ENCODE results near the gene ANTXR1. TPM values are rescaled to one million over a fixed set of nuclear protein-coding genes. Genes with fewer than 3 reads are reported as not detected.

ANTXR1 gene
- total RNA-seq, 1 donor from 2014 or later, result not detected

DNA sequence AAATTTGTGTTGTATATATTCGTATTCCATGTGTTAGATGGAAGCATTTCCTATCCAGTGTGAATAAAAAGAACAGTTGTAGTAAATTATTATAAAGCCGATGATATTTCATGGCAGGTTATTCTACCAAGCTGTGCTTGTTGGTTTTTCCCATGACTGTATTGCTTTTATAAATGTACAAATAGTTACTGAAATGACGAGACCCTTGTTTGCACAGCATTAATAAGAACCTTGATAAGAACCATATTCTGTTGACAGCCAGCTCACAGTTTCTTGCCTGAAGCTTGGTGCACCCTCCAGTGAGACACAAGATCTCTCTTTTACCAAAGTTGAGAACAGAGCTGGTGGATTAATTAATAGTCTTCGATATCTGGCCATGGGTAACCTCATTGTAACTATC, 235.3 kb downstream of the ANTXR1 start:
- ChIA-PET POLR2A (no interaction called here), CTCF (no interaction called here)
- intact Hi-C loops (cut with micrococcal nuclease), result no loop called here
- Mint-ChIP-seq H3K4me3 (no peak overlapping the region), H3K27me3 (peaks cover 14% of the 10 kb centered on the region), H3K9me3 (no peaks in the 10 kb centered on the region), H3K27ac (no peak overlapping the region), H3K4me1 (no peaks in the 10 kb centered on the region), H3K36me3 (ENCODE audit: low read depth) (no peaks in the 10 kb centered on the region)
- no peak for ATAC-seq (ENCODE audit: low read depth)
- no peak for TF ChIP-seq CTCF (IDR thresholded peaks at IDR 0.05)
- DNase-seq, result no peak

- Mint-ChIP-seq H3K4me1 (no peaks in the 10 kb centered on the region), H3K27ac (no peak overlapping the region), H3K9me3 (no peaks in the 10 kb centered on the region), H3K36me3 (ENCODE audit: low read depth) (no peaks in the 10 kb centered on the region), H3K27me3 (peaks cover 13% of the 10 kb centered on the region), H3K4me3 (no peak overlapping the region)
- ChIA-PET CTCF (no interaction called here), POLR2A (no interaction called here)
- no peak for TF ChIP-seq CTCF (IDR thresholded peaks at IDR 0.05)
- intact Hi-C loops (cut with micrococcal nuclease), result no loop called here
- no peak for DNase-seq
- no peak for ATAC-seq (ENCODE audit: low read depth)
Observed at GRCh38 chr2:69250981-69251380, 238.0 kb downstream of the ANTXR1 start.

GRCh38 chr2:69251943-69252342, 239.0 kb downstream of the ANTXR1 start:
- DNase-seq, result no peak
- ChIA-PET CTCF (no interaction called here), POLR2A (no interaction called here)
- no peaks in the 10 kb centered on the region for H3K9me3 Mint-ChIP-seq
- H3K4me1 Mint-ChIP-seq, result no peaks in the 10 kb centered on the region
- H3K4me3 Mint-ChIP-seq, result no peak overlapping the region
- peaks cover 14% of the 10 kb centered on the region for H3K27me3 Mint-ChIP-seq
- H3K27ac Mint-ChIP-seq, result no peak overlapping the region
- intact Hi-C loops (cut with micrococcal nuclease), result no loop called here
- no peak for TF ChIP-seq CTCF (IDR thresholded peaks at IDR 0.05)
- no peak for ATAC-seq (ENCODE audit: low read depth)
- H3K36me3 Mint-ChIP-seq (ENCODE audit: low read depth), result no peaks in the 10 kb centered on the region

GRCh38 chr2:69253112-69253511, 240.1 kb downstream of the ANTXR1 start:
- Mint-ChIP-seq H3K27me3 (peaks cover 13% of the 10 kb centered on the region), H3K4me3 (no peak overlapping the region), H3K27ac (no peak overlapping the region), H3K4me1 (no peaks in the 10 kb centered on the region), H3K36me3 (ENCODE audit: low read depth) (no peaks in the 10 kb centered on the region), H3K9me3 (peaks cover 9% of the 10 kb centered on the region)
- no peak for TF ChIP-seq CTCF (IDR thresholded peaks at IDR 0.05)
- ChIA-PET CTCF (no interaction called here), POLR2A (no interaction called here)
- no peak for ATAC-seq (ENCODE audit: low read depth)
- DNase-seq, result no peak
- intact Hi-C loops (cut with micrococcal nuclease), result no loop called here

GRCh38 chr2:69253611-69254301, 240.8 kb downstream of the ANTXR1 start:
- CTCF ChIA-PET, result no interaction called here
- Mint-ChIP-seq H3K36me3 (ENCODE audit: low read depth) (no peaks in the 10 kb centered on the region), H3K4me1 (no peaks in the 10 kb centered on the region), H3K9me3 (peaks cover 15% of the 10 kb centered on the region), H3K4me3 (no peak overlapping the region), H3K27me3 (peaks cover 13% of the 10 kb centered on the region), H3K27ac (no peak overlapping the region)
- no peak for TF ChIP-seq CTCF (IDR thresholded peaks at IDR 0.05)
- ATAC-seq (ENCODE audit: low read depth), result no peak
- no peak for DNase-seq
- intact Hi-C loops (cut with micrococcal nuclease), result no loop called here
- POLR2A ChIA-PET, result no interaction called here

Measured in activated B cell treated with CpG ODN at 0.5 μM for 24 hours (primary cell).